HG03135 (cell line): ENCODE measurements around the gene C1QL1.

ENCODE experiments used
- ATAC-seq: cut with Tn5 transposase; IDR thresholded peaks from one replicate; pipeline ENCODE4 v1.9.1; 2021; ENCODE audit warnings: mild to moderate bottlenecking, moderate library complexity; ENCODE audit not compliant: unreplicated experiment

C1QL1 gene

GRCh38 chr17:44989552-44990138 is 21.5 kb upstream of the C1QL1 start:
- no peak for ATAC-seq

GRCh38 chr17:44988044-44988942 is 20.2 kb upstream of the C1QL1 start:
- ATAC-seq = no peak

- ATAC-seq = no peak
Observed at GRCh38 chr17:44983563-44983962, 15.5 kb upstream of the C1QL1 start.

- ATAC-seq = no peak
Observed at GRCh38 chr17:44982113-44982702, 14.1 kb upstream of the C1QL1 start.

- ATAC-seq = no peak
Observed at GRCh38 chr17:44981221-44981968, 13.3 kb upstream of the C1QL1 start.

- no peak for ATAC-seq
Observed at GRCh38 chr17:44979426-44979995, 11.4 kb upstream of the C1QL1 start.

GRCh38 chr17:44978807-44979206 is 10.7 kb upstream of the C1QL1 start:
- no peak for ATAC-seq

- ATAC-seq = no peak
Observed at GRCh38 chr17:44977814-44978550, 9.9 kb upstream of the C1QL1 start.

GRCh38 chr17:44977065-44977464 is 9.0 kb upstream of the C1QL1 start:
- ATAC-seq = no peak

- no peak for ATAC-seq
Observed at GRCh38 chr17:44976206-44976605, 8.1 kb upstream of the C1QL1 start.

- ATAC-seq = no peak
Observed at GRCh38 chr17:44972953-44973352, 4.8 kb upstream of the C1QL1 start.

- ATAC-seq = no peak
Observed at GRCh38 chr17:44971776-44972483, 3.8 kb upstream of the C1QL1 start.

GRCh38 chr17:44970136-44970741 is 2.1 kb upstream of the C1QL1 start:
- no peak for ATAC-seq

GRCh38 chr17:44969144-44969780 is 1.2 kb upstream of the C1QL1 start:
- ATAC-seq = no peak

GRCh38 chr17:44967907-44968224 is 237 bp downstream of the C1QL1 start:
- ATAC-seq = peak; percentile 2

- no peak for ATAC-seq
Observed at GRCh38 chr17:44967026-44967906, 837 bp downstream of the C1QL1 start.

GRCh38 chr17:44966348-44967025 is 1.6 kb downstream of the C1QL1 start:
- ATAC-seq = no peak
